Activated naive CD8-positive, alpha-beta T cell treated with anti-CD3 and anti-CD28 coated beads, Interleukin-2, amount 50 U/mL, for 16 hours (primary cell): Measurements from ENCODE around the gene ADIPOR2.

Source experiments
- DNase-seq: peaks from one replicate; pipeline ENCODE4 v3.0.0-alpha.2; 2020; ENCODE audit warnings: low read depth, low spot score

The ADIPOR2 gene

GRCh38 chr12:1773937-1774655 is 83.2 kb downstream of the ADIPOR2 start:
- DNase-seq: no peak

DNA sequence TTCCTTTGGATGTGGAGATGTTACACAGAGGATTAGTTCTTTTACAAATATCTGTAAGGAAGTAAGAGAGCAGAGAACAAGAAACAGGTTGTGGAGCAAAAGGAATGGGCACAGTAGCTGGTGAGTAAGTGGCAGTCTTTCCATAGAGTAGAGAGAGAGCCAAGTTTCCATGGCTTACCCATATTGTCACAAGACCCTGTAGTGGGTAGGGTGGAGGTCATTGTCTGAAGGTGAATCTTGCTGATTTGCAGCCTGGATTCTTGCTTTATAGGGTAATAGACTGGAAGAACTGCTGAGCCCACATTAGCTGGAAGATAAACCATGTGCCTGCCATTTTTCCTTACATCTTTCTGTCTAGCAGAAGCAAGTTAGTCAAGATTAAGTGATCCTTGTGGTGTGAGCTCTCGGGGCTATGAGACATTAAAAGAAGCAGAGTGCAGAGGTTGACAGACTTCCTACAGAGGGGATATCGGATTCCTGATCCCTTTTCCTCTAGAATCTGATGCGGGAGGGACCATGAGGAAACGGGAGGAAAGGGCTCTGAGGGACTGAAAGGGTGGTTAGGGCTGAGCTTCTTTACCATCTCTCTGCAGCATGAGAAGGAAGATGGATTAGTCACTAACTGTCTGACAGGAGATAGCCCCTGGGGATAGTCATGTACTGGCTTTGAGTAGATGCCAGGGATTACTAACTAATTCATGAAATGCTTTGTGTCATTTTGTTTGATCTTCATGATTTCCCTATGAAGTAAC is 85.5 kb downstream of the ADIPOR2 start:
- no peak for DNase-seq

- no peak for DNase-seq
Measured at GRCh38 chr12:1777798-1778197, 86.9 kb downstream of the ADIPOR2 start.

- no peak for DNase-seq
Measured at GRCh38 chr12:1778911-1779310, 88.0 kb downstream of the ADIPOR2 start.

GRCh38 chr12:1779783-1780182 is 88.9 kb downstream of the ADIPOR2 start:
- DNase-seq: no peak

DNA sequence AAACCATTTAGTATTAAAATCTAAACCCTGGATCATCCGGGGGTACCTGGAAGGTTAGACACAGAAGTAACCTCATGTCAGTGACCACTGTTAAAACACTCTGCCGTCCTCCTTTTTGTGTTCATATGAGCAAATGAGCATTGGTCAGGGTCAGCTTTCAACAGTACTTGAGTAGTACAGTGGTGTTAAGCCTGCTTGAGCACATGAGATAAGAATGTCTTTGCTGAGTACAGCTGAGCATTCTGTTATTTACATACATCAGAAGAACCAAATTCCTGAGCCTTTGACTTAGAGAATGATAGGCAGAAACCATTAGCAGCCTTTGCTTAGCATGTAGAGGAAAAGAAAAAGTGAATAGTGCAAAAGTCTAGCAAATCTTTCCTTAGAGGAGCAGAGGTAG is 90.9 kb downstream of the ADIPOR2 start:
- DNase-seq: no peak

GRCh38 chr12:1782215-1782614 is 91.3 kb downstream of the ADIPOR2 start:
- DNase-seq: no peak

DNA sequence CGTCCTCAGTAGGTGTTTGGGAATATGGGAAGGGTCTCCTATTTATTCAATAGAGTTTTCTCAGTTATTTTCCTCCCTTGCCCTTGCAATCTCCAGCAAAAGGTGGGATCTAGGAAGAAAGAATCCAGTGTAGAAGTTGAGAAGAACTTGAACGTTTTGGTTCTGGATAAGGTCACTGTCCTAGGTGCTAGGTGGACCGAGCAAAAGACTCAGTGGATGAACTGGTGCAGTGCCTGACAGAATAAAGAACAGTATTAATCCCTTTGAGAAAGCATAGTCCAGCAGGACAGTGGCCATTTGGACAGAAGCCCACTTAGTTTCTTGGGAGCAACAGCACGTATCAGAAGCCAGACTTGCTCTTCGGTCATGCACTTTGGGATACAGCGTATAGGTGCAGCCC is 96.8 kb downstream of the ADIPOR2 start:
- DNase-seq: no peak

DNA sequence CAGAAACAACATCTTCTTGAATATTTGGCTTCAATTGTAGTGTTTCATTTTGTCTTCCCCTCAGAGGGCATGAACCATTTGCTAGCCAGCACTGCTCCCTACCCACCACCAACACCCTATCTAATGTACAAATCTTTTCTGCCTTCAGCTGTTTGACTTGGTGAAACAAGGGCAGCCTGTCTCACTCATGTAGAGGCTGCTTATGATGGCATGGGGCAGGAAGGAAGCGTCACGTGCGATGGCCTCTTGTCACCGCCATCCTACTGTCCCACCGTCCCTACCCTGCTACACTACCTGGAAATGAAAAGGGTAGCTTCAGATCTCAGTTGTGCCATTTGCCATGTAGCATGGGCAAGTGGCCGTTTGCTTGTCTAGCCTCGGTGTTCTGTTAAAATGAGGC is 99.6 kb downstream of the ADIPOR2 start:
- no peak for DNase-seq

- peak; percentile 39 for DNase-seq
Measured at GRCh38 chr12:1791104-1791841, 100.4 kb downstream of the ADIPOR2 start.

GRCh38 chr12:1792406-1792805 is 101.5 kb downstream of the ADIPOR2 start:
- DNase-seq: no peak

GRCh38 chr12:1793426-1794210 is 102.7 kb downstream of the ADIPOR2 start:
- DNase-seq: no peak

- no peak for DNase-seq
Measured at GRCh38 chr12:1794440-1795090, 103.7 kb downstream of the ADIPOR2 start.

DNA sequence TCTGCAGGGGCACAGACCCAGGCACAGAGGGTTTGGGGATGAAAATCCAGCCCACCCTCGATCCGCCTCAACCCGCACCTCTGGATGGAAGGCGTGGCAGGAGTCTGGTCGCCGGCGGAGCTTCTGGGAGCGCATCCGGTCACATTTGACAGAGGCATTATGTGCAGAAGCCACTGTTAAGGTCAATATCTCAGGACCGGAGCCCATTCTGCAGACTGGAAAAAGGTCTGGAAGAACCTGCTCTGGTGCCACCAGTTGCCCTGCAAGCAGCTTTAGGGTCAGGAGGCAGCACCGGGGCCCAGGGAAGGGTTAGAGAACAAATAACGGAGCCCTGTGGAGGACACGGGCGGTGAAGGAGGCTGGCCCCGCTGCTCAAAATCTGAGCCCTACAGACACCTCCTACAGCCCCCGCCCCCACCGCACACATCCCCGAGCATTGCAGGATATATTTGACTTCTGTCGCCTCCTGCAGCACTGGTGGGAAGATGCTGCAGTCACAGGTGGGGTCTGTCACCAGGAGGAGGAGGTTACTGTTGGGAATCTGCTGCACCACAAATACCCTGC is 104.4 kb downstream of the ADIPOR2 start:
- DNase-seq: no peak

- peak; percentile 89 for DNase-seq
Measured at GRCh38 chr12:1795785-1796514, 105.1 kb downstream of the ADIPOR2 start.

- DNase-seq: peak; percentile 18
Measured at GRCh38 chr12:1796515-1797010, 105.7 kb downstream of the ADIPOR2 start.

- DNase-seq: no peak
Measured at GRCh38 chr12:1797011-1797901, 106.4 kb downstream of the ADIPOR2 start.

GRCh38 chr12:1797991-1798640 is 107.2 kb downstream of the ADIPOR2 start:
- DNase-seq: no peak
